Measurements from ENCODE around the gene CIZ1. TPM values are rescaled to one million over a fixed set of nuclear protein-coding genes. Genes with fewer than 3 reads are reported as not detected.
A peak's percentile ranks its signal among the peaks of the same experiment; 100 is the strongest.
"Not testable (repeated sequence)": the region's sequence is repeated elsewhere in the genome, so short reads cannot be mapped to it uniquely, and the experiment has no call there.

The CIZ1 gene
- total RNA-seq, 1 donor from 2014 or later = 33.4 TPM

DNA sequence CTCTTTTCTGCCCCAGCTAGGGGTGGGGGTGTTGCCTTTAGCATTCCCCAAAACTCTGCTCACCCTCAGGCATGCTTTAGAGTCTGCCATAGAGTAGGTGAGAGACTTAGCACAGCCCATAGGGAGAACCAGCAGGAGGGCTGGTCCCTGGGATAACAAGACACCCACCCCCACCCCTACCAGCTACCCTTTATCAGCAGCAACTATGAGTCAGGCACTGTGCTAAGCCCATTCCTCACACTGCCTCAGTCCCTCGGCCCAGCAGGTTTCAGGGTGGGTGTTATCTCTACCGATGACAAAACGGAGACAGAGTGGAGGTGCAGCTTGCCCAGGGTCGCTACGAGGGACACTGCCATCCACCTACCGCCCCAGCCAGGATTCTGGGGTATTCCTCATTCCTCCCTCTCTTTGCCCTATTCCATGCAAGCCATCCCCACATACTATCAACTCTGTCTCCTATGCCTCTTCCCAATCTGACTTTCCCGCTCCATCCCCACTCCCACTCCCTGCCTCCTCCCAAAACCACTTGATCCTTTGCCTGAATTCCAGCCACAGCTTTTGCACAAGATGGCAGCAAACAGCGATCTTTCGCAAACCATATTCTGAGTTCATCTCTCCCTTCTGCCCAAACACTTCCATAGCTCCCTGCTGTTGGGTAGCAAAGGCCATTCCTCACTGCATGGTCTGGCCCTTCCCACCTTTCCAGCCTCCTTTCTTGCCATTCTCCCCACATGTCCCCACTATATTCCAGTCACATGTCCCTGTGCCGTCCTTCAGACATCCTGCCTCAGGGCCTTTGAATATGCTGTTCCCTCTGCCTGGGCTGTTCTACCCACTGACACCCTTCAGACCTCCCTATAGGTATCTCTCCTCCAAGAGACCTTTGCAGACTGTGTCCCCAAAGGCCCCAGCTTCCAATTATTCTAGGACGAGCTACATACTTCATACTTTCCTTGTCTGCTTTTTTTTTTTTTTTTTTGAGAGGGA, 5.1 kb downstream of the CIZ1 start:
- H3K27ac Mint-ChIP-seq = no peak overlapping the region
- H3K36me3 ChIP-seq = peaks cover 9% of the 10 kb centered on the region

DNA sequence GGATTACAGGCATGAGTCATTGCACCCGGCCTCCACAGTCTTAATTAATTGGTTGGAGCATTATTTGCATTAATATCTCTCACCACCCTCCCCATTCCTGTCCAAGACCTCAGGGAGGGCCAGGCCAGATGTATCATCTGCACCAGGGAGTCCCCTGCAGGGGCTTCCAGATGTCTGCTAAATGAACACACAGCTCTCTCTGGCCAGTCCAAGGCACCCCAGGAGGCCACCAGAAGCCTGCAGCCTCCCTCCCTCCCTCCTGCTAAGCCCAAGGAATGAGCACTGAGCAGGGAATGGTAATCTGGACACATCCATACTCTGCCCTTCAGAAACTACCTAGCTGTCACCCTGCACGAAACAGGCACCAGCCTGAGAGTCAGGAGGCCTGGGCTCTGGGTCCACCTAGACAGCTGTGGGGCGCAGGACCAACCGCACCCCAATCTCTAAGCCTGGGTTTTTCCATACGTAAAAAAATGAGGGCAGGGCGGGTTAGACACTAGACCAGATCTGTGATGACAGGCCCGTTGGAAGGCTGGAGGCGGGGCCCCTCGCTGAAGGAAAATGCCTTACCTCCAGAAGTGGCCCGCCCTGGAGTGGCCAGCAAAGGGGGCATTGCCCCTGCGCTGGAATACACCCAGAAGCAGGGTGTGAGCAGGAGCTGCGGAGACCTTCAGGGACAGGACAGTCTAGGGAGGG, 8.3 kb downstream of the CIZ1 start:
- DNase-seq (ENCODE audit: low spot score) = no peak
- Mint-ChIP-seq H3K4me3 (no peak overlapping the region), H3K9me3 (peaks cover 7% of the 10 kb centered on the region), H3K27ac (no peak overlapping the region), H3K4me1 (no peaks in the 10 kb centered on the region), H3K36me3 (peaks cover 49% of the 10 kb centered on the region), H3K27me3 (ENCODE audit: insufficient read depth, low read depth) (peaks cover 5% of the 10 kb centered on the region)
- Histone ChIP-seq H4K20me1 (ENCODE audit: low read depth) (no peaks in the 10 kb centered on the region), H3F3A (ENCODE audit: low read depth) (peaks cover 8% of the 10 kb centered on the region), H3K9ac (no peak overlapping the region), H3K27me3 (no peaks in the 10 kb centered on the region), H3K4me2 (no peak overlapping the region), H3K79me2 (ENCODE audit: low read depth) (no peaks in the 10 kb centered on the region), H3K27ac (no peak overlapping the region), H3K36me3 (peaks cover 10% of the 10 kb centered on the region), H3K9me3 (ENCODE audit: low read depth) (no peaks in the 10 kb centered on the region), H3K4me1 (no peaks in the 10 kb centered on the region), H2AFZ (replicated peaks) (no peak overlapping the region), H3K4me3 (no peak overlapping the region)
- TF ChIP-seq EZH2phosphoT487 (IDR thresholded peaks at IDR 0.05) = no peak
- no peak for TF ChIP-seq EZH2 (IDR thresholded peaks at IDR 0.05)
- TF ChIP-seq, protein P1, sequence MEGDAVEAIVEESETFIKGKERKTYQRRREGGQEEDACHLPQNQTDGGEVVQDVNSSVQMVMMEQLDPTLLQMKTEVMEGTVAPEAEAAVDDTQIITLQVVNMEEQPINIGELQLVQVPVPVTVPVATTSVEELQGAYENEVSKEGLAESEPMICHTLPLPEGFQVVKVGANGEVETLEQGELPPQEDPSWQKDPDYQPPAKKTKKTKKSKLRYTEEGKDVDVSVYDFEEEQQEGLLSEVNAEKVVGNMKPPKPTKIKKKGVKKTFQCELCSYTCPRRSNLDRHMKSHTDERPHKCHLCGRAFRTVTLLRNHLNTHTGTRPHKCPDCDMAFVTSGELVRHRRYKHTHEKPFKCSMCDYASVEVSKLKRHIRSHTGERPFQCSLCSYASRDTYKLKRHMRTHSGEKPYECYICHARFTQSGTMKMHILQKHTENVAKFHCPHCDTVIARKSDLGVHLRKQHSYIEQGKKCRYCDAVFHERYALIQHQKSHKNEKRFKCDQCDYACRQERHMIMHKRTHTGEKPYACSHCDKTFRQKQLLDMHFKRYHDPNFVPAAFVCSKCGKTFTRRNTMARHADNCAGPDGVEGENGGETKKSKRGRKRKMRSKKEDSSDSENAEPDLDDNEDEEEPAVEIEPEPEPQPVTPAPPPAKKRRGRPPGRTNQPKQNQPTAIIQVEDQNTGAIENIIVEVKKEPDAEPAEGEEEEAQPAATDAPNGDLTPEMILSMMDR (IDR thresholded peaks at IDR 0.05) = no peak

More for the DNA sequence above, 5.1 kb downstream of the CIZ1 start:
- Mint-ChIP-seq H3K36me3 (peaks cover 41% of the 10 kb centered on the region), H3K4me3 (no peak overlapping the region), H3K9me3 (peaks cover 7% of the 10 kb centered on the region), H3K4me1 (peaks cover 10% of the 10 kb centered on the region), H3K27me3 (ENCODE audit: insufficient read depth, low read depth) (peaks cover 5% of the 10 kb centered on the region)
- H3K27ac ChIP-seq = no peak overlapping the region
- H4K20me1 ChIP-seq (ENCODE audit: low read depth) = no peaks in the 10 kb centered on the region
- H3K9me3 ChIP-seq (ENCODE audit: low read depth) = no peaks in the 10 kb centered on the region
- H3K27me3 ChIP-seq = no peaks in the 10 kb centered on the region
- H3K4me3 ChIP-seq = no peak overlapping the region
- peaks cover 7% of the 10 kb centered on the region for H3K4me1 ChIP-seq
- no peak overlapping the region for H3K9ac ChIP-seq
- DNase-seq (ENCODE audit: low spot score) = no peak
- H3K4me2 ChIP-seq = no peak overlapping the region
- H3F3A ChIP-seq (ENCODE audit: low read depth) = peaks cover 8% of the 10 kb centered on the region
- H2AFZ ChIP-seq (replicated peaks) = no peak overlapping the region
- H3K79me2 ChIP-seq (ENCODE audit: low read depth) = peaks cover 14% of the 10 kb centered on the region
- TF ChIP-seq, protein P1 (IDR thresholded peaks at IDR 0.05) = no peak
- TF ChIP-seq EZH2phosphoT487 (IDR thresholded peaks at IDR 0.05) (no peak), EZH2 (IDR thresholded peaks at IDR 0.05) (no peak)

DNA sequence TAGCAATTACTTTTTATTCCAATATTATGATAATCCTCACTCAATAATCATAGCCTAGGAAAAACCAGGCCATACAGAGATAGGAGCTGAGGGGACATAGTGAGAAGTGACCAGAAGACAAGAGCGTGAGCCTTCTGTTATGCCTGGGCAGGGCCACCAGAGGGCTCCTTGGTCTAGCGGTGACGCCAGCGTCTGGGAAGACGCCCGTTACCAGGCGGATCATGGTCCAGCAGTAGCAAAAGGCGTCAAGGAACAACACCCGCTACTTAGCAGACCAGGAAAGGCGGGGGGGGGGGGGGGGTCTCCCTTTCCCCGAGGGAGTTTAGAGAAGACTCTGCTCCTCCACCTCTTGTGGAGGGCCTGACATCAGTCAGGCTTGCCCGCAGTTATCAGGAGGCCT, 9.9 kb downstream of the CIZ1 start:
- H3K9me3 ChIP-seq (ENCODE audit: low read depth); H3F3A ChIP-seq (ENCODE audit: low read depth); H2AFZ ChIP-seq (replicated peaks); H3K36me3 ChIP-seq; H3K4me3 ChIP-seq; H3K4me2 ChIP-seq; H3K79me2 ChIP-seq (ENCODE audit: low read depth); H3K27ac ChIP-seq; H3K27me3 ChIP-seq; H3K4me3 Mint-ChIP-seq; H3K4me1 ChIP-seq; H3K4me1 Mint-ChIP-seq; H3K27me3 Mint-ChIP-seq (ENCODE audit: insufficient read depth, low read depth); H3K27ac Mint-ChIP-seq; H3K9ac ChIP-seq; H4K20me1 ChIP-seq (ENCODE audit: low read depth); H3K9me3 Mint-ChIP-seq: not testable (repeated sequence)
- DNase-seq (ENCODE audit: low spot score) = peak; percentile 49
- peaks cover 50% of the 10 kb centered on the region for H3K36me3 Mint-ChIP-seq
- TF ChIP-seq, protein P1 (IDR thresholded peaks at IDR 0.05) = peak; percentile 52

Measured in neural progenitor cell (in vitro differentiated cells).